Stimulated activated CD8-positive, alpha-beta memory T cell treated with anti-CD3 and anti-CD28 coated beads, Interleukin-15, amount 100 ng/mL, for 4 hours (primary cell): Measurements from ENCODE around the gene RETREG3.
"Not testable (repeated sequence)": the region's sequence is repeated elsewhere in the genome, so short reads cannot be mapped to it uniquely, and the experiment has no call there.

Experiments
- DNase-seq, 2 donors: peaks; one replicate each; pipeline ENCODE4 v3.0.0-alpha.2; 2020; ENCODE audit warnings: low read depth in 2 of 2

The RETREG3 gene

GRCh38 chr17:42609182-42609813, at the start of gene RETREG3, which contains the start of gene TUBG1:
Gene RETREG3, minus strand, starts transcription at chr17:42609374. Its CDS starts 50 bp downstream, at chr17:42609324.
Gene TUBG1, plus strand, starts transcription at chr17:42609683. Its CDS starts 55 bp downstream, at chr17:42609738.
- DNase-seq, result peak; percentile 98 to 99

- no peak for DNase-seq
Observed at GRCh38 chr17:42657824-42658588, 48.8 kb upstream of the RETREG3 start.

DNA sequence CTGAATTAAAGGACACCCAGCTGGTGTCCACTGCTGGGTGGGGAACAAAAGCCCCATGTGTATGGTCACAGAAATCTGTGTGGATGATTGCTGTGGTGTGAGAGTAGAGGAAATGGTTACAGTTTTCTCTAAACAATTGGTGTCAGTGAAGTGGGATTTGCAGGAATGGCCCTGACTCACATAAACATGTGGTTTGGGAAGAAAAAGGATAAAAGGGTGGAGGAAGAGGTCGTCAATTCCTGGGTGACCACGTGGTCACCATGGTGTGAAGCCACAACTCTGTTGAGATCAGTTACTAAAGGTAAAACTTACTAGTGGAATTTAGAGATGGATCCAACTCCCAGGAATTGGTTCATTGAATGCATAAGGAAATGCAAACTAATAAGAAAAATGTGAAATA, 46.4 kb upstream of the RETREG3 start:
- DNase-seq, result no peak

DNA sequence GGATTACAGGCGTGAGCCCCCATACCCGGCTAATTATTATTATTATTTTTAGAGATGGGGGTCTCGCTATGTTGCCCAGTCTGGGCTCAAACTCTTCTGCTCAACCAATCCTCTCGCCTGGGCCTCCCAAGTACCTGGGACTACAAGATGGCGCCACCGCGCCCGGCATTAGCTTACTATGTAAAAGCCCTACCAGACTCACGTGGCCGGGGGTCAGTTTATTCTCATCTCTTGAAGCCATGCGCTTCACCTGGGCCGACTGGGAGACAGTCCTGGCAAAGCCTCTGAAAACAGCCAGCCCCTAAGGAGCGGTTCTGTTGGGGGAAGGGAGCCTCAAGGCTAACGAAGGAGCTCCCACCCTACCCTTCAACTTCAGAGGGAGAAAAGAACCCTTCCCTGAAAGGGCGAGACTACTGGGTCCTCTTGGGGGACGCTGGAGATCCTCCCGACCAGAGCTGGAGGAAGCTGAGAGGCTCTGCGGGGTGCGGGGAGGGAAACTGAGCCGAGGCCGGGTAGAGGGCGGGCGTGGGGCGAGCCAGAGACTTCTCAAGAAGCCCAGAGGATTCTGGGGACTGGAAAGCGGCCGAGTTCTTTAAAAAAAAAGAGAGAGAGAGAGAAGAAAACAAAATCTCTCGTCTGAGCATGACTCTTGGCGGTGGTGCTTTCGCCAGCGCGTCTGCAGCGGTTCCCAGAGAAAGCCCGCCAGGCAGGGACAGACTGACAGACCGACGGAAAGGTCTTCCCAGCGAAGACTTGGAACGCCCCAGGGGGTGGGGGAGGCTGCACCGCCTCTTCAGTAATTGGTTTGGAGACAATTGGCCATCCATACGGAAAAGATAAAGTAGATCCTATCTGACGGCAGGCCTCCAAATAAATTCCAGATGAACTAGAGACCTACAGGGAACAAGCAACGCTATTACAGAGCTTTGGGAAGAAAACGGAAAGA, 44.3 kb upstream of the RETREG3 start:
- DNase-seq, result no peak

- no peak for DNase-seq
Observed at GRCh38 chr17:42651392-42651791, 42.2 kb upstream of the RETREG3 start.

GRCh38 chr17:42647778-42648177, 38.6 kb upstream of the RETREG3 start:
- DNase-seq, result no peak

GRCh38 chr17:42642336-42642735, 33.2 kb upstream of the RETREG3 start:
- no peak for DNase-seq

DNA sequence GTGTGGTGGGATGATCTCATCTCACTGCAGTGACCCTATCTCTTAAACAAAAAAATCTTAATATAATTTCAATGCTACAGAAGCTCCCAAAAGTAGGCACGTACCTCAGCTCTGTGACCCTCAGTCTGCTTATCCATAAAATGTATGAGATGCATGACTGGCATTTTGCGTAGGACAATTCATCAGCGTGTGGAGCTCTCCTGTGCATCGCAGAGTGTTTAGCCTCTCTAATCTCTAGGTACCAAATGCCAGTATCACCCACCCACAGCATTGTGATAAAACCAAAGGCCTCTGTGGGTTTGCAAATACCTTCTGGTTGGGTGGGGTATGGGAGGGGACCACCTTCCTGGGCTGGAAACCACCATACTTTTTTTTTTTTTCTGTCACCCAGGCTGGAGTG, 30.9 kb upstream of the RETREG3 start:
- DNase-seq, result no peak

DNA sequence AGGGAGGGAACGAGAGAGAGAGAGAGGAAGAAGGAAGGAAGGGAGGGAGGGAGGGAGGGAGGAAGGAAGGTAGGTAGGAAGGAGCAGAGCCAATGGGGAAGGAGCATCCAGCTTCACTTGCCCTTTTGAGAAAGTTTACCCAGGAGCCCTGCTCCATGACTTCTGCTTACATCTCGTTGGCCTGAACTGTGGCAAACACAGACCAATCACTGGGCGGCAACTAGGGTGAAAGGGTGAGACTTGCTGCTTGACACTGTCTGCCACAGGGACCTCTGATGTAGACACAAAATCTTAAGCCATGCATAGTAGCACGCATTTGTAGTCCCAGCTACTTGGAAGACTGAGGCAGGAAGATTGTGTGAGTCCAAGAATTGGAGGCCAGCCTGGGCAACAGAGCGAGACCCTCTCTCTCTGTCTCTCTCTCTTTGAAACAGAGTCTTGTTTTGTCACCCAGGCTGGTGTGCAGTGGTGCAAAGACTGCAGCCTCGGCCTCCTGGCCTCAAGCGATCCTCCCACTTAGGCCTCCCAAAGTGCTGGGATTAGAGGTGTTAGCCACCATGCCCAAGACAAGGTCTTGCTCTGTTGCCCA, 30.4 kb upstream of the RETREG3 start:
- DNase-seq, result no peak

GRCh38 chr17:42632949-42633444, 23.8 kb upstream of the RETREG3 start:
- no peak for DNase-seq

GRCh38 chr17:42629411-42630009, 20.3 kb upstream of the RETREG3 start:
- DNase-seq, result no peak

GRCh38 chr17:42627032-42627764, 18.0 kb upstream of the RETREG3 start:
- not testable (repeated sequence) for DNase-seq

DNA sequence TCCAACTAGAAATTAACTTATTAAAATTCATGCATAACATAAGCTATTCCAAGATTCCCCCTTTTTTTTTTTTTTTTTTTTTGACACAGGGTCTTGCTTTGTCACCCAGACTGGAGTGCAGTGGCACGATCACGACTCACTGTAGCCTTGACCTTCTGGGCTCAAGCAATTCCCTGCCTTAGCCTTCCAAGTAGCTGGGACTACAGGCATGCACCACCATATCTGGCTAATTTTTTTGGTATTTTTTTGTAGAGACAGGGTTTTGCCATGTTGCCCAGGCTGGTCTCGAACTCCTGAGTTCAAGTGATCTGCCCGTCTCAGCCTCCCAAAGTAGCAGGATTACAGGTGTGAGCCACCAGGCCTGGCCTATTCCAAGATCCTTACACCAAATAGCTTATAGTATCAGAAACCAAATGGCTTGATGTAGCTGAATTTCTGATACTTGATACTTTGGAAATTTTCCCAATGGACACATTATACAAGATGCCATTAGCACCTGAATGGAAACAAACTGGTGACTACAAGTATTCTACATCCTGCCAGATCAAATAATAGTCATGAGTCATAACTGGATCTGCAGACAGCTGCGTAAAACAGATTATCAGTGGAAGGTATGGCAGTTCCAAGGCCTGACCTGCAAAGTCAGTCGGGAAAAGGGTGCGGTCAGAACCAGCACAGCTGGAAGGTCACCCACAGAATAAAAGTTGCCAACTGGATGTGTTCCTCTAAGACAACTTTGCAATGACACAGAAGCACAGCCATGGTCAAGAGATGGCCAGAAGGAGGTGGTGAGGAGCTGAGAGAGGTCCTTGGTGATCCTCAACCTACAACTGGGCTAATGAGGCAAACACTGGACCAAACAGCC, 14.8 kb upstream of the RETREG3 start:
- DNase-seq, result no peak

DNA sequence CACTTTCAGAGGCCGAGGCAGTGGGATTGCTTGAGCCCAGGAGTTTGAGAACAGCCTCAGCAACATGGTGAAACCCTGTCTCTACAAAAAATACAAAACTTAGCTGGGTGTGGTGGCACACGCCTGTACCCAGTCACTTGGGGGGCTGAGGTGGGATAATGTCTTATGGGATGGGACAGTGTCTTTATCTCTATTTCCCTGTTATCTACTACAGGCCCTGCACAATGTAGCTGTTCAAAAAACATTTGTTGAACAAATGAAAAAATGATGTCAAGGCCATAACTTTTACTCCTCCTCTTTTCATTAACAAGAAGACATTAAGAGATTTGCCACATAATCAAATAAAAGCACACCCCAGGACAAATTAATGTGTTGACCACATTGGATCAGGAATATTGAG, 14.1 kb upstream of the RETREG3 start:
- no peak for DNase-seq

- DNase-seq, result not testable (repeated sequence)
Observed at GRCh38 chr17:42621987-42622386, 12.8 kb upstream of the RETREG3 start.

DNA sequence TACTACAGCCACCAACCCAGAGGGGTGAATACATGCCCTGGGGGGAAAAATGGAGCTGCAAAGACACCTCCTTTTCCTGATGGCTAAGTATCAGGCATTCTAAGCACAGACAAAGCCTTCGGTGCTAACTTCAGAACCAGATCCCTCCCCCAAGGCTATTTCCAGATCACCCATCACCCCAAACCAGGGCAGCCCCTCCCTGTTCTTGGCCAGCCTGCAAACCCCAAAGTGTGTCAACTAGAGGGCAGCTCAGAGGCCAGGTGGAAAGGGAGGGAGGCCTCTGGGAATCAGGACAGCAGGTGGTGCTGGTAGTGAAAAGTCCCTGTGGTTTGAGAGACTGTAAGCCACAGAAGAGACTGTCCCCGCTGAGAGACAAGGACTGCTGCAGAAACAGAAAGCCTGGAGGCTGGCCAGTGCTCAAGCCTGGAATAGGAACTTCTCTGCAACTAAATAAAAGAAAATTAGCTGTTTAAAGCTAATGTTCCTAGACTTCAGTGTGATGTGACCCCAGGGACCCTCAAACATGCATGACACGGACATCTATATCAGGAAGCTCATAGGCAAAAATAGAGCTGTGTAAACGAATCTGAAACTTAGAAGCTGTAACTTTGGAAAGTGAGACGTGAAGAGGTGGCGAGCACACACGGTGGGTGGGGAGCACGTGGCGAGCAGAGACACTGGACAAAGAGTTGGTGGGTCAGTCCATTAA, 9.4 kb upstream of the RETREG3 start:
- no peak for DNase-seq

- DNase-seq, result no peak
Observed at GRCh38 chr17:42617956-42618431, 8.8 kb upstream of the RETREG3 start.

DNA sequence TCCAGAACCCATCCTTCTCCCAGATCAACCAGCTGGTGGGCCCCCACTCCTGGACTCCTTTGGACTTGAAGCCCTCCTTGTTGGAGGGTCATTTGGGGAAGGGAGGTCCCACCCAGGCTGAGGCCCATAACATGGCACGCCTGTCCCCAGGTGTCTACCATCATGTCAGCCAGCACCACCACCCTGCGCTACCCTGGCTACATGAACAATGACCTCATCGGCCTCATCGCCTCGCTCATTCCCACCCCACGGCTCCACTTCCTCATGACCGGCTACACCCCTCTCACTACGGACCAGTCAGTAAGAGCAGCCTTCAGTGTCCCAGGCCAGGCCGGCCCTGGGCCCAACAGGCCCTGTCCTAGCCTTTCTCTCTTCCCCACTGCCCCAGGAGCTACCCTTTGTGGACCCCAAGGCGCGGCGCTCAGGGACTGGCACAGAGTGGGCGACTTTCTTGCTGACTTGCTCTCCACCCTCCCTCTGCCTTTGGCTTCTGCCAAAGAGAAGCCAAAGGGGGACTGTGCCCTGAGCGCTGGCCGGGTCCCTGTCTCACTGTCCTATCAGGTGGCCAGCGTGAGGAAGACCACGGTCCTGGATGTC, 4.6 kb upstream of the RETREG3 start:
- DNase-seq, result no peak
